Measurements from ENCODE around the gene CDH3.
"Not testable (repeated sequence)": the region's sequence is repeated elsewhere in the genome, so short reads cannot be mapped to it uniquely, and the experiment has no call there.

Gene CDH3

GRCh38 chr16:68704232-68704867 is 59.2 kb downstream of the CDH3 start:
- DNase-seq (ENCODE audit: low read depth): peak; percentile 34

- DNase-seq (ENCODE audit: low read depth): no peak
These were observed 62.4 kb downstream of the CDH3 start for GRCh38 chr16:68707340-68708152.

- DNase-seq (ENCODE audit: low read depth): no peak
These were observed 65.1 kb downstream of the CDH3 start for GRCh38 chr16:68710211-68710610.

- no peak for DNase-seq (ENCODE audit: low read depth)
These were observed 66.5 kb downstream of the CDH3 start for GRCh38 chr16:68711421-68712139.

GRCh38 chr16:68713361-68713760 is 68.3 kb downstream of the CDH3 start:
- DNase-seq (ENCODE audit: low read depth): no peak

GRCh38 chr16:68715471-68715870 is 70.4 kb downstream of the CDH3 start:
- DNase-seq (ENCODE audit: low read depth): no peak

- DNase-seq (ENCODE audit: low read depth): not testable (repeated sequence)
These were observed 71.4 kb downstream of the CDH3 start for GRCh38 chr16:68716516-68716915.

GRCh38 chr16:68717684-68718083 is 72.6 kb downstream of the CDH3 start:
- DNase-seq (ENCODE audit: low read depth): no peak

- no peak for DNase-seq (ENCODE audit: low read depth)
These were observed 73.5 kb downstream of the CDH3 start for GRCh38 chr16:68718590-68718989.

GRCh38 chr16:68719993-68720489 is 74.9 kb downstream of the CDH3 start:
- DNase-seq (ENCODE audit: low read depth): no peak

- DNase-seq (ENCODE audit: low read depth): no peak
These were observed 77.3 kb downstream of the CDH3 start for GRCh38 chr16:68722119-68723024.

GRCh38 chr16:68724797-68725196 is 79.7 kb downstream of the CDH3 start:
- DNase-seq (ENCODE audit: low read depth): no peak

GRCh38 chr16:68728523-68728922 is 83.4 kb downstream of the CDH3 start:
- no peak for DNase-seq (ENCODE audit: low read depth)

GRCh38 chr16:68731637-68732036 is 86.5 kb downstream of the CDH3 start:
- DNase-seq (ENCODE audit: low read depth): no peak

- no peak for DNase-seq (ENCODE audit: low read depth)
These were observed 87.1 kb downstream of the CDH3 start for GRCh38 chr16:68732042-68732680.

GRCh38 chr16:68732741-68733399 is 87.8 kb downstream of the CDH3 start:
- DNase-seq (ENCODE audit: low read depth): no peak

GRCh38 chr16:68733570-68733969 is 88.5 kb downstream of the CDH3 start:
- no peak for DNase-seq (ENCODE audit: low read depth)

- DNase-seq (ENCODE audit: low read depth): no peak
These were observed 89.7 kb downstream of the CDH3 start for GRCh38 chr16:68734782-68735181.

- no peak for DNase-seq (ENCODE audit: low read depth)
These were observed 91.5 kb downstream of the CDH3 start for GRCh38 chr16:68736561-68736960.

- no peak for DNase-seq (ENCODE audit: low read depth)
These were observed 92.1 kb downstream of the CDH3 start, which contains the start of gene CDH1 for GRCh38 chr16:68737046-68737729. Gene CDH1 (plus strand): TSS chr16:68737292. CDS start chr16:68737416, 124 bp downstream.

Measured in stimulated activated CD8-positive, alpha-beta memory T cell treated with anti-CD3 and anti-CD28 coated beads, Interleukin-4, amount 100 ng/mL, for 24 hours (primary cell).